ENCODE measurements around the gene CACHD1. TPM values are rescaled to one million over a fixed set of nuclear protein-coding genes. Genes with fewer than 3 reads are reported as not detected.
A peak's percentile ranks its signal among the peaks of the same experiment; 100 is the strongest.

Gene CACHD1
- total and polyA plus RNA-seq, 9 of the 15 experiments (the other 6 are each of a cell fraction or from before 2014, with no cell fraction given): 0.07 TPM; not detected in 8

- ATAC-seq (no peak), DNase-seq (ENCODE audit: extremely low read depth in 1 of 4, low spot score in 3 of 4) (peak; percentile 6 to 38 (median 24)), FAIRE-seq (peak; percentile 78)
- Histone ChIP-seq H3K4me3 (no peak overlapping the region), H3K27ac (ENCODE audit: extremely low read depth, low read depth, low read length) (no peak overlapping the region), H3K4me1 (replicated peaks in 1 of 2; ENCODE audit: control insufficient read depth in 2 of 2, insufficient read depth in 2 of 2, low read length in 2 of 2) (no peaks in the 10 kb centered on the region), H3K9ac (ENCODE audit: insufficient read depth in 1 of 2, low read depth in 2 of 2, low read length in 2 of 2) (no peak overlapping the region), H2AFZ (ENCODE audit: low read depth, low read length) (no peak overlapping the region), H4K20me1 (replicated peaks; ENCODE audit: control insufficient read depth, insufficient read depth, low read length) (no peaks in the 10 kb centered on the region), H3K9me3 (replicated peaks; ENCODE audit: control insufficient read depth, insufficient read depth, low read depth, low read length) (no peaks in the 10 kb centered on the region), H3K9me1 (ENCODE audit: control insufficient read depth, insufficient read depth, low read length) (no peaks in the 10 kb centered on the region), H3K4me2 (ENCODE audit: insufficient read depth, low read length) (no peak overlapping the region), H3K79me2 (ENCODE audit: control insufficient read depth, insufficient read depth, low read length) (no peaks in the 10 kb centered on the region), H3K36me3 (ENCODE audit: control insufficient read depth, insufficient read depth, low read length) (no peaks in the 10 kb centered on the region), H3K27me3 (ENCODE audit: control insufficient read depth in 2 of 2, insufficient read depth in 2 of 2, low read length in 2 of 2) (peaks cover 9 to 14% of the 10 kb centered on the region in 2 experiments; a peak in 4 of 5 replicates)
- in situ Hi-C loops (cut with MboI): loop anchor here (10.0 kb wide), 1 partner anchor 411 kb away; no protein-coding TSS in a partner anchor
- POLR2A ChIA-PET: interaction anchor here (0.7 to 0.8 kb wide), 2 partner anchors 200 to 678 kb away, joined by 3 read pairs; no protein-coding TSS in a partner anchor
- 5% methylated on average over 4 of the region's 4 CpGs for WGBS (ENCODE audit: insufficient coverage, low coverage, missing lambda C conversion rate)
- CTCF ChIA-PET (ENCODE audit: low intra/inter-chr PET ratio): no interaction called here
- peak; percentile 21 for TF ChIP-seq DACH1 (IDR thresholded peaks at IDR 0.05; ENCODE audit: partially characterized antibody)
- no peak for TF ChIP-seq NCOA1 (IDR thresholded peaks at IDR 0.05; ENCODE audit: low read depth)
- no peak for TF ChIP-seq XRCC5 (IDR thresholded peaks at IDR 0.05; ENCODE audit: low read depth, low read length)
- TF ChIP-seq CTCF (IDR thresholded peaks at IDR 0.05 in 2 of 3, conservative IDR thresholded peaks at IDR 0.05 in 1 of 3; ENCODE audit: insufficient read depth in 2 of 3, low read depth in 1 of 3, low read length in 3 of 3): peak; percentile 28 to 53 (median 47); a peak in 5 of 6 replicates
- TF ChIP-seq CREB3L1 (IDR thresholded peaks at IDR 0.05; ENCODE audit: borderline replicate concordance, low read depth): no peak
- no peak for TF ChIP-seq RAD51 (IDR thresholded peaks at IDR 0.05; ENCODE audit: borderline replicate concordance, low read depth)
- intact Hi-C loops (cut with micrococcal nuclease): loop anchor here (5.0 kb wide), 1 partner anchor 409 kb away; no protein-coding TSS in a partner anchor
- no TSS peak for BruUV-seq (replicated peaks)
These were observed 205.9 kb downstream of the CACHD1 start for GRCh38 chr1:64675718-64676345.

Data from K562 (cell line).